Activated naive CD4-positive, alpha-beta T cell treated with Interleukin-2 at 50 U/mL for 16 hours (primary cell): ENCODE results near the gene MGST3.
"Not testable (repeated sequence)": the region's sequence is repeated elsewhere in the genome, so short reads cannot be mapped to it uniquely, and the experiment has no call there.

Source experiments
- DNase-seq: peaks from one replicate; pipeline ENCODE4 v3.0.0-alpha.2; 2020

The MGST3 gene

DNA sequence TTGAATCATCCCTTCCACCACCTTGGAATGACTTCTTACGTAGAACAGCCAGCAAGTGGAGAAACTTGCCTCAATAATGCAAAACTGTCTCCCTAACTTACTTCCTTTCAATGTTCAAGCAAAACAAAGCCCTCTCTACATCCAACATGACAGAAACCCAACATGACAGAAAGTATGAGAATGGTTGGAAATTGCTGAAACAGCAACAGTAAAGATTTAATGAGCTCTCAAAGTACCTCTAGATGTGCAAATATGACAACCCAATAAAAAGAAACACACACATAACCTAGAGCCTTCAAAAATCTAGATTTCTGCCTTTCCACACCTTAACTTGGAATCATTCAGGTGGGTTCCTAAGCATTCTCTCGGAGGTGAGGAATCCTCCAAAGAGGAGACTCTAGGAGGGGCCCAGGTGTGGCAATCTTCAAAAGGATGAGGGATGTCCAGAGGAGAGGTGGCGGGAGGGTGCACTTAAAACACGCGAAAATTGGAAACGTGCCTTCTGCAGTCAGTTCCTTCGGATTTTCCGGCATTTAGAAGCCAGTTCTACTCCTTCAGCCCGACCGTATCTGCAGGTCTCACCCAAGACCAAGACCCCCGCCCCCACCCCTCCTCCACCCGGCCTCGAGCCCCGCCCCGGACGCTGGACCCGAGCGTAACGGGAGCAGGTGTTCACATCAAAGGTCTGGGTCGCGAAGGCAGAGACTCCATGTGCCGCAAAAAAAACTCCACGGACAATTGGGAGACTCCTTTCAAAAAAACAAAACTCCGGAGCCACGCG is 996 bp upstream of the MGST3 start:
- no peak for DNase-seq

DNA sequence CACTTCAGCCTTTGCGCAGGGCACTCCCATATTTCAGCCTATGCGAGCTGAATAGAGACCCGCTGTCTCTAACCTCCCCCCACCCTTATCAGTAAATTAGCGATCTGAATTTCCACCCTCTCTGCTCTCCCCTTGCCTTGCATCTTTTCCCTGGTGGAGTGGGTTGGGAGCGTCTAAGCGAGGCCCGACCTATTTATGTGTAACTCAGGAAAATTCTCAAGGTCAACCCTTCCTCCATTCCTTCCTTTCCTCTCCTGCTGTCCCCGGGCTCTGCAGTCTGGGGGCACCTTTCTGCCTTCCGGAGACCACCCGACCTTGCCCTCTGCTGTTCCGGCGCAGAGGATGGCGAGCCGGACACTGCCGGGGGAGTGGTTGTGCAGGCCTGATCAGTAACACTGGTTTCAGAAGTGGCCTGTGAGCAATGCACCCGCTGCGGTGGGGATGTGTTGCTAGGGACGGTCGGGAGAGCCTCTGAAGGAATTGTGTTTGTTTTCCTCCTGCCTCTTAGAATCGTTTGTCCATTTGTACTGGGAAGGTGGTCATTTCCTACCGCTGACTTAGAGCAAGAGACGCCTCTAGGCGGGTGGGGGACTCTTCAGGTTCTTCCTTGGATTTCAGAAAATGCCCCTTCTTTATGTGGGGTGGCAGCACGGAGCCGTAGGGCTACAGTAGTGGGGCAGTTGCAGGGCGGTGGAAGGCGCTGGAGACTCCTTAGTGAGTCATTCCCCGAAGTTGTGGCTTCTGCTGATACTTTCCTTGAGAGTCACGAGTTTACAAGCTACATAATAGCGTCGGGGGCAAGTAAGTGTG is 513 bp downstream of the MGST3 start:
- DNase-seq, result peak; percentile 57

DNA sequence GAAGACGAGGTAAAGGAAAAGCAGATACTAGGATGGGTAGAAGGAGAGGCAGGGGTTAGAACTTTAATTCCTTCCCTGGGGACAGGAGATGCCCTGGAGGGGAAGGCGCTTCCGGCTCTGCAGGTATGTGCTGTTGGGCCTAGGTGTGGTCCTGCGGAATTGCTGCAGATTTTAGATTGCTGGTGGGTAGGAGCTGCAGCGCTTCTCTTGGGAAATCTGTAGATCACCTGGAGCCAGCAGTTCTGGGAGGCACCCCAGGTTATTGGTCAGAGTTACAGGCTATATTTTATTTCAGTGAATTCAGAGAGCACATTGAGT is 1.1 kb downstream of the MGST3 start:
- no peak for DNase-seq

DNA sequence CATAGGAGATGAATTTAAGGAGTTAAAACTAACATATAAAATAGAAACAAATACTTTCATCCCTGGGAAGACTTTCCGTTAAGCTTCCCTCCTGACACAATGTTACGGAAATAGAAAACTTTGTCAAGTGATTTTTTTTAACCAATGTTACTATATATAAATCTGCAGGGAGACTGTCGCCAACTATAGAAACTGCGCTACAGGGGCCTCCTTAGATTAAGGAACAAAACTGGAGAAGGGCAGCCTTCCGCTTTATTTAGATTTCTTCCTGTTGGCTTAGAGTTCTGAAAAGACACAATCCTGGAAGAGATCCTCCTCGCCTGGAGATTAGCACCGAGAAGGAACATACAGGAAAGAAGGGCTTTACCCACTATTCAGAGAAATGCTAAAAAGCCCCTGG is 1.5 kb downstream of the MGST3 start:
- DNase-seq, result no peak

DNA sequence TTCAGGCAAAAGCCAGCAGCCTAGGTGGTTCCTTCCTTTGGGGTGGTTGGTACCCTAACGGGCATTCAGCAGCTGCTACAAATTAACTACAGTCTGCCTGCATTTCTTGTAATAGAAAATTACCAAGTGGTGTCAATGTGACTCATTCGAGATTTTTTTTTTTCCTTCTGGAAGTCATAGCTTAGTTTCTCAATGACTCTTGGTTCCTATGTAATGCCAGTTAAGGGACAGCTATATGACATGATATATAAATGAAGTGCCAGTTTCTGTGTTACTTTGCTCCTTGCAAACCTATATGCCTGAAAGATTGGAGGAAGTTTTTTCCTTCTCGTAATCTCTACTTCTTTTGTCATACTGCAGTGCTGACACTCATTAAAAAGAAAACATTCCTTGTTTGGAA is 2.6 kb downstream of the MGST3 start:
- no peak for DNase-seq

DNA sequence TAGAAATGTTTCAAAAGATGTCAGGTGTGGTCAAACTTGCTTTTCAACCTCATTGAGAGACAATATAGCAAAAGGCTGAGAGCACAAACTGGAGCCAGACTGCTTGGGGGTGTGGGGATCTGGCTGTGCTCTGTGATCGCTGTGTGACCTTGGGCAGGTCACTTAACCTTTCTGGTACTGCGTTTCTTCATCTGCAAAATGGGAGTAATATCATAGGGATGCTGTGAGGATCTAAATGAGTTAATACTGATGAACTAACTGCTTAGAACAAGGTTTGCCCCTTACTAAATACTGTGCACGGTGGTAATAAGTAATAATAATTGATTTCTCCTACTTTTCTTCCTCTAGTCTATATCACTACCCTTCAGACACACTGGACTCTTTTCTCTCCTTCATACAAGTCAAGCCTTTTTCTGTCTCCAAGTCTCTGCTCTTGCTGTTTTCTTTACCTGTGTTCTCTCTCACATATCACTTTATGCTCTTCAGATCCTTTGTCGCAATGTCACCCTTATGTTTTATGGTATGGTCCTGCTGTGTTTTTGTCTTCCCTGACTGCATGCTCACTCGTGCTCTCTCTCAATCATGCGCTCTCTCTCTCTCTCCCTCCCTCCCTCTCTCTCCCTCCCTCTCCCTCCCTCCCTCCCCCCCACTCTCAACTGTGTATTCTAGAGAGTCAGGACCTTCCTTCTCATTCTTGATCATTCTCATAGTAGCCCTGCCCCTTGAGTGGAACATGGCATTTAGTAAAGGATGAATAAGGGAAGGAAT is 3.3 kb downstream of the MGST3 start:
- no peak for DNase-seq

DNA sequence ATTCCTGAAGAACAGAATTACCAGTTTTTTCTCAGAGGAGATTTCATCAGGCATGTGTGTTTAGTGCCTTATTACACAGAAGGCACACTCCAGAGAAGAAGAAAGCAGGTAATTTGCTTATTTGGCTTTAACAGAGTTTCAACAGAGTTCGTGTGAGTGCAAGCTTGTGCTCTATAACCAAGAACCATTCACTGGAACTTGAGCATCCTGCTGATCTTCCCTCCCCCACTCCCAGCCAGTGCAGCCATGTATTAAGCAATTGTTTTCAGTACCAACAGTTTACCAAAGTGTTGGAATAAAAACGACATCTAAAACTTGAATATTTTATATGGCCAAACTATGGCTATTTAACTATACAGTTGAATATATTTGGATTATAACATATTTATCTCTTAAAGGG is 4.3 kb downstream of the MGST3 start:
- no peak for DNase-seq

DNA sequence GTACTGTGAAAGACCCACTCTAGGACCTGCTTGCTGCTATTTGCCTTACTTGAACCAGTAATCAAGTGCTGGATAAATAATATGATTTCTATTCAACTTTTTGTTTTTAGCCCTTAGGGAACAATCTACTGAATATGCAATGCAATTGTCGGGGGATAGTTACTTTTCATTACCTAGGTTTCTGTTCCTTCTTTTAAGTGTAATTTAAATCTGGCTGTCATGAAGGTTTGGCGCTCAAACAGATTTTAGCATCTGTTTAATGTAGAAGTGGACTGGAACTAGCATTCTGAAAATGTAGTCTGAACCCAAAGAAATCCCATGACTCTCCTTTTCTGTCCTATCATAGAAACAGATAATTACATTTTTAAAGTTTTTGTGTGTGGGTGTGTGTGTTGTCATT is 4.8 kb downstream of the MGST3 start:
- no peak for DNase-seq

DNA sequence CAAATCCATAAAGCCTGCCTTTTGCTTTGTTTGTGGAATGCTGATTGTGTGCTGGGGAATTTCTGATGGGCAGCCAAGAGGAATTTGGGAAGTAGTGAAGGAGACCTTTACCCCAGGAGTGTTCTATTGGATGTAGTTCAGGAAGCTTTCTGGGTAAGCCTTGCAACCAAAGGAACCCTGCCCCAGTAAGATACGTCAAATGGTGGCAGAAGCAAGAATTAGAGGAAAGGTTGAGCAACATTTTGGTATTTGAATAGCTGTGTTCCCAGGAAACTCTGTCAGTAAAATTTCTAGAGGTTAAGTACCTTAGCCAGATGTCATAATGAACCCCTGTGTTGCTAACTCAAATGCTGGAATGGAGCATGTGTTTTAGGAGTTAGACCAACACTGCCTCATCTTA is 6.4 kb downstream of the MGST3 start:
- DNase-seq, result no peak

DNA sequence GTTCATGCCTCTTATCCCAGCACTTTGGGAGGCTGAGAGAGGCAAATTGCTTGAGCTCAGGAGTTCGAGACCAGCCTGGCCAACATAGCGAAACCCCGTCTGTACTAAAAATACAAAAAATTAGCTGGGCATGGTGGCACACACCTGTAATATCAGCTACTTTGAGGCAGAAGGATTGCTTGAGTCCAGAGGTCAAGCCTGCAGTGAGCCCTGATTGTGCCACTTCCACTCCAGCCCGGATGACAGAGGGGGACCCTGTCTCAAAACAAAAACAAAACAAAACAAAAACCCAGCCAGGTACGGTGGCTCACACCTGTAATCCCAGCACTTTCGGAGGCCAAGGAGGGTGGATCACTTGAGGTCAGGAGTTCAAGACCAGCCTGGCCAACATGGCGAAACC is 7.2 kb downstream of the MGST3 start:
- not testable (repeated sequence) for DNase-seq

DNA sequence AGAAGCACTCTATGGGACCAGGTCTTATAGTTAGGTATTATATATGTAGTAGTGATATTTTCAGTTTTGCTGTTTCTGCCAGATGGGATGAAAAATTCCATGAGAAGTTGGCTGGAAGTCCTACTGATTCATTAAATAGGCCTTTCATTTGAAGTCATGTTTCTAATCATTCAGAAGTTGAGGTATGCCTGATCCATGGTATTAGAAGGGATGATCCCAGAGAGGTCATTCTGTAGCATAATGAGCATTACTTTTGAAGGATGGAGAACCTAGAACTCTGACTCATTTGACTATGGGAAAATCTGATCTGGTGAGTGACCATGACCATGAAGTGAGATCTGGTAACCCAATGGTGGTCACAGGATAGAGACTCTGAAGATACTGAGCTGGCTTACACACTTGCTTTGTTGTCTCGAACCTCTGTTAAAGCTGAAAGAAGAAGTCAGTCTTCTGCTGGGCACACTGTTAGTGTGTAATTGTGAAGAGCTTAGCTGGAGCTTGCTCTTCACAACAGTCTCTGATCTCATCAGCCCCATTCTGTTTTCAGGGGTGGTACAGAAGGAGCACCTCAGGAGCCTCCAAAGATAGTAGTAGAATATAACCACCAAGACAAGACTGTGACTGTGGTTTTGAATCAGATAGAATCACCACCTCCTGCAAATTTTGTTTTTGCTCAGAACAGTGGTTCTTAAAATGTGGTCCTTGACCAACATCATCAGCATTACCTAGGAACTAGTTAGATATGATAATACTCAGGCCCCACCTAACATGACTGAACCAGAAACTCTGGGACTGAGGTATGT is 9.0 kb downstream of the MGST3 start:
- DNase-seq, result no peak

DNA sequence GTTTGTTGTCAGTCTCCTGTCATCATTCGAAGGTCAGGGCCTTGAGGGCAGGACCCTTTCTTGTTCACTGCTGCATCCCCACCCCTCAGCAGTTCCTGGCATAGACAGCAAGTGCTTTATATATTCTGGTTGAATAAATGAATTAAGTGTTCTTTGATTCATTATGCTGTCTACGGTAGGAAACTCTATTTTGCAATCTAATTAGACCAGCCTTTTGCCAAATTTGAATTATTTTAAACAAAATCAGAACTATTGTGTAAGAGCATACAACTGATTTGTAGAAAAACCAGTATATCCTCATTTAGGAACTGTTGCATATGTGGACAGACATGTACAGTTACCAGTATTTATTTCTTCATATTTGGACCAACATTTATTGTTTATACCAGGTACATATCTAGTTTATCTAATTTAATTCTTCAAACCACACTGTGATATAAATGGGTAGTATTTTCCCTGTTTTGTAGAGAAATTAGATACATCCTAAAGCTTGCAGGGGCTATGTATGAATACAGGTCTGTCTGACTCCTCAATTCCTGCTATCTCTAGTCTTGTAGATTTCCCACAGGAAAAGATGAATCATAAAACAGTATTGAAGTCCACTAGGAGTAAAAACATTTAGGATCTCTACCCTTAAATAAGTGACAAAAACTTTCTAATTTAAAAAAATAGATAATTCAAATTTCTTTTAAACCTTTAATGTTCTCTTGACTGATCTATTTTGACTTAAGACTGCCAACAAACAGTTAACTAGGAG is 10.4 kb downstream of the MGST3 start:
- DNase-seq, result no peak

DNA sequence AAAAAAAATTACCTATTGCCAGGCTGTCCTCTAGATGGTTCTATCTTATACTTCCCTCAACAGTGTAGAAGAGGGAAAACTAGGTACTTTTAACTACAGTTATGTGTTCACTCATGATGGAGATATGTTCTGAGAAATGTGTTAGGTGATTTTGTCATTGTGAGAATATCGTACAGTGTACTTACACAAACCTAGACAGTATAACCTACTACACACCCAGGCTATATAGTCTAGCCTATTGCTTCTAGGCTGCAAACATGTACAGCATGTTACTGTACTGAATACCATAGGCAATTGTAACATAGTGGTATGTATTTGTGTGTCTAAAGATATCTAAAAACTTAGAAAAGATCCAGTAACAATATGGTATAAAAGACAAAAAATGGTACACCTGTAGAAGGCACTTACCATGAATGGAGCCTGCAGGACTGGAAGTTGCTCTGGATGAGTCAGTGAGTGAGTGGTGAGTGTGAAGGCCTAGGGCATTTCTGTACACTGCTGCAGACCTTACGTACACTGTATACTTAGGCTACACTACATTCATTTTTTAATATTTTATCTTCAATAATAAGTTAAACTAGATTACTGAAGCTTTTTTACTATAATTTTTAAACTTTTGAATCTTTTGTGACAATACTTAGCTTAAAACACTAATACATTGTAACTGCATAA is 13.2 kb downstream of the MGST3 start:
- DNase-seq, result no peak

DNA sequence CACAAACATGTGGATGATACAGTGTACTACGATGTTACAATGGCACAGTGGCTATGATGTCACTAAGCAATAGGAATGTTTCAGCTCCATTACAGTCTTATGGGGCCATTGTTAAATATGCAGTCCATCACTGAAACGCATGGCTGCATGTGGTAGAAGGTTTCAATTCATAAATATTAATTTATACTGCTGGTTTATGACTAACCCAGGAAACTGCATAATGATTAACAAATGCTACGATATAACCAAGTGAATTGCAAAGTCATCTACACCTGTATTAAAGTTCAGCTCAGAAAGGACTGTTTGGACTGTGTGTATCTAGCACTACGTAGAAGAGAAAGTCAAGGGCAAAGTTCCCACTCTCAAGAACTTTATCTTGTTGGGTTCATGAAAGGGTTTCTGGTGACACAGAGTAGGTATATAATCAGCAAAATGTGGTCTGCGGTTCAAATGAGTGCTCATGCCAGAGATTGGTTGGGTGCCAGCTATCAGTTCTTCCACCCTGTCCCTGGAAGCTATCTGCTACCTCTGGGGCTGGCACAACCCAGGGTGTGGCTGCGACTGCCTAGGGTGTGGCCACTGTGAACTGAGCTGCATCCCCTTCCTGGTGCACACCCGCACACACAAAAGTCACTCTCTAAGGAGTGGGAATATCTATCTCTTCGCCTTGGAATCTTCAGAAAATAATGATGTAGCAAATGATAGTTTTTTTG is 14.8 kb downstream of the MGST3 start:
- peak; percentile 28 for DNase-seq

DNA sequence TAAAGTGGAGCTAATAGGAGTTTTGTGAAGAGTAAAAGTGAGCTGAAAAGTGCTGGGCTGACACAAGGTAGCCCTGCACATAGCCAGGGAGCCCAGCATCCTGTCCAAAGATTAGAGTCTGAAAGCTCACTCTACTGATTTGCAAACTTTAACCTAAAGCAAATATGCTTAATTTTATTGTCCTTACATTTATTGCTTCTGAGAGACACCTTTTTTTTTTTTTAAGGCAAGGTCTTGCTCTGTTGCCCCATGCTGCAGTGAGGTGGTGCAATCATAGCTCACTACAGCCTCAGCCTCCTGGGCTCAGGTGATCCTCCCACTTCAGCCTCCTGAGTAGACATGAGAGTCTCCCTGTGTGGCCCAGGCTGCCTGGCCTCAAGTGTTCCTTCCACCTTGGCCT is 16.5 kb downstream of the MGST3 start:
- no peak for DNase-seq

DNA sequence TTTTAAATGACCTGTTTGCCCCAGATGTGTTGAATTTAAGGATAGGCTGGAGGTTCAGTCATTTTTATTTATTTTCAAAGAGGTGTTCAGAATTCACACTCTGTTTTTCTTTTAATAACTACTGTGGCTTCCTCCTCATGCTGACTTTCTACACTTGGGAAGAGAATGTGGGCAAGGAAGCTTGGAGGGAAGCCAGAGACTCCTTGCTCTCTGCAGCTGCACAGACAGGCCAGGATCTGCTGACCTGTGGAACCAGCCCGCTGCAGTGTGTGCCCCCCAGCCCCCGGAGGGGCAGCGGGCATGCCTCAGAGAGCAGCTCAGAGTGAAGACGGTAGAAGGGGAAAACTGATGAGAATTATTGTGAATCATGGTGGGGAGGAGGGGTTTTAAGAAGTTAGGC is 16.9 kb downstream of the MGST3 start:
- no peak for DNase-seq

DNA sequence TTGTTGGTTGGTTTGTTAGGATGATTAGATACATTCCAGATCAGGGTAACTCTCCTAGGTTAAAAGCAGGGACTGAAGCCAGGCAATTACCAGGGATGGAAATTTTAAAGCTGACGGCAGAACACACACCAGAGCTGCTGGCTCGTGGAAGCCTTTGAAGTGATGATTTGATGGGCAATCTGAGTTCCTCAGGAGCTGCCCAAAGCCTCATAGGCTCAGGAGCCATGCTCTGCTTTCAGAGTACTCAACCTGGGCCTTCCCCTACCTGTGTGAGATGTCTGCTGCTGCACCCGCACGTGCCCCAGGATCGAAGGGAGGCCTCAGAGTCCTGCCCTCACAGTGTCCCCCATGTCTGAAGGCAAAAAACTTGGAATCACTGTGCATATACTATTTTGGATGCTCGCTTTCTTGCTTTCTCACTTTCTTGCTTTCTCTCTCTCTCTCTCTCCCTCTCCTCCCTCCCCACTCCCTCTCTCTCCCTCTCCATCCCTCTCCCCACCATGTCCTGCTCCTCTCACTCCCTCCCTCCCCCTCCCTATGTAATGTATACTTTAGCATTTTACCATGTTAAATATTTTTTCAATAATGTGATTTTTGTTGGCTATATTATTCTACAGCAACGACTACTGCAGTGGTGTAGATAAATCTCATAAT is 18.0 kb downstream of the MGST3 start:
- DNase-seq, result no peak

DNA sequence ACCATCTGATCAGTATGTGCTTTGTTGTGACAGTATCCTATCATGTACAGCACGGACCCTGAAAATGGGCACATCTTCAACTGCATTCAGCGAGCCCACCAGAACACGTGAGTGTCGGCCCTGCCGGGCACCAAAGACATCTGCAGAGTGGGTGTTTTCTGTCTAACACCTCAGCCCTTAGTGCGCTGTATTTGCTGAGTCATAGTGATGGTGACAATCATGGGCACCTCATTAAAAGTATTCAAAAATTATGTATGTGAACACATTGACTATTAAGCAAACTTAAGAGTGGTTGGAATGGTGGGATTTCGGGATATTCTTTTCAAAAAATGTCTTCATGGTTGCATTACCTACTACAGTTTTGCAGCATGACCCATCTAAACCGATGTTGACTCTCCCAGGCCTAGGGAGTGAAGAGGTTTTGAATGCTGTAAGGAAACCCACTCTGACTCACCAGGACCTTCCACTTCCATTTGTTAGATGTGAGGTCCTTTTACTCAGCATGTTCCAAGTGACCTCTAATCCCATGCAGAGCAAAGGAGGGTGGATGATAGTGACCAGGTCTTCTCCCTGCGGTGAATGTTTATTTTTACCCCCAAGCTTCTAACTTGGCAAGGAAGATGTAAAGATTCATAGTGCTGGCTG is 20.1 kb downstream of the MGST3 start:
- no peak for DNase-seq

DNA sequence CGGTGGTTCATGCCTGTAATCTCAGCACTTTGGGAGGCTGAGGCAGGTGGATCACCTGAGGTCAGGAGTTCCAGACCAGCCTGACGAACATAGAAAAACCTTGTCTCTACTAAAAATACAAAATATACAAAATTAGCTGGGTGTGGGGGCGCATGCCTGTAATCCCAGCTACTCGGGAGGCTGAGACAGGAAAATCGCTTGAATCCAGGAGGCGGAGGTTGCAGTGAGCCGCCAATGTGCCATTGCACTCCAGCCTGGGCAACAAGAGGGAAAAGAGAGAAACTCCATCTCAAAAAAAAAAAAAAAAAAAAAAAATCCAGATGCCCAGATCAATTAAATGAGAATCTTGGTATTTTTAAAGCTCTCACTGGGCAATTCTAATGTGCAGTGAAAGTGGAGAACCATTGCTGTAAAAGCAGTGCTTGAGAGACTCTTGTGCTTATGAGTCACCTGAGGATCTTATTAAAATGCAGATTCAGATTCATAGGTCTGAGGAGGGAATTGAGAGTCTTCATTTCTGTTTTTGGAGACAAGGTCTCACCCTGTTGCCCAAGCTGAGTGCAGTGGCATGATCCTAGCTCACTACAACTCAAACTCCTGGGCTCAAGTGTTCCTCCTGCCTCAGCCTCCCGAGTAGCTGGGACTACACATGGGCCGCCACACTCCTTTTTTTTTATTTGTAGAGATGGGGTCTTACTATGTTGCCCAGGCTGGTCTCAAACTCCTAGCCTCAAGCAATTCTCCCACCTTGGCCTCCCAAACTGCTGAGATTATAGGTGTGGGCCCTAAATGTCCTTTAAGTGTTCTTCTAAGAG is 27.9 kb downstream of the MGST3 start:
- DNase-seq, result not testable (repeated sequence)
